Peyer's patch (tissue), 4 donors: ENCODE data around the gene SLC25A53.

Experiments
- CTCF ChIP-seq, 6 experiments: fragments of 450-650 bp in 4 of 6; fragments of 200-600 bp in 2 of 6; sonication (generic) in 1 of 6; IDR thresholded peaks; one replicate each; pipeline ENCODE4 v1.5.1; 2017 to 2019; ENCODE audit warnings: antibody characterized with exemption in 6 of 6, mild to moderate bottlenecking in 3 of 6, moderate library complexity in 1 of 6
- POLR2A ChIP-seq, 2 donors: fragments of 450-650 bp; IDR thresholded peaks; one replicate each; pipeline ENCODE4 v1.5.1; 2017; ENCODE audit warnings: antibody characterized with exemption in 2 of 2, mild to moderate bottlenecking in 2 of 2, moderate library complexity in 2 of 2

DNA sequence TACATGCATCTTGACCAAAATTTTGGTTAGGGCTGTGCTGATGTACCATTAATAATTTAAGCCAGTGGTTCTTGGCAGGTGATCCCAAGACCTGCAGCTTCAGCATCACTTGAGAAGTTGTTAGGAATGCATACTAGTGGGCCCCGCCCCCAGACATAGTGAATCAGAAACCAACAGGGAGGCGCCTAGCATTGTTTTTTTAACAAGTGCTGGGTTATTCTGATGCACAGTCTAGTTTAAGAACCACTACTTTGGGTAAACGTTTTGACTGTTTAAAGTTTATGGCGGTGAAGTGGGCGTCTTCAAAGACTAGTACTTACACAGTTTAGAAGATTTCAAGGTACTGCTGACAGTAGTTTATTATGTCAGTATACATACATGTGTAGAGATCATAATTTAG, 33.0 kb upstream of the SLC25A53 start:
- TF ChIP-seq CTCF (IDR thresholded peaks at IDR 0.05) (no peak), POLR2A (IDR thresholded peaks at IDR 0.05) (no peak)
